Measurements from ENCODE around the gene MEIS3. TPM values are rescaled to one million over a fixed set of nuclear protein-coding genes. Genes with fewer than 3 reads are reported as not detected.

Gene MEIS3
- total and polyA plus RNA-seq, 9 of the 15 experiments (the other 6 are each of a cell fraction or from before 2014, with no cell fraction given) = 0.06 to 0.80 (median 0.25) TPM; not detected in 1

DNA sequence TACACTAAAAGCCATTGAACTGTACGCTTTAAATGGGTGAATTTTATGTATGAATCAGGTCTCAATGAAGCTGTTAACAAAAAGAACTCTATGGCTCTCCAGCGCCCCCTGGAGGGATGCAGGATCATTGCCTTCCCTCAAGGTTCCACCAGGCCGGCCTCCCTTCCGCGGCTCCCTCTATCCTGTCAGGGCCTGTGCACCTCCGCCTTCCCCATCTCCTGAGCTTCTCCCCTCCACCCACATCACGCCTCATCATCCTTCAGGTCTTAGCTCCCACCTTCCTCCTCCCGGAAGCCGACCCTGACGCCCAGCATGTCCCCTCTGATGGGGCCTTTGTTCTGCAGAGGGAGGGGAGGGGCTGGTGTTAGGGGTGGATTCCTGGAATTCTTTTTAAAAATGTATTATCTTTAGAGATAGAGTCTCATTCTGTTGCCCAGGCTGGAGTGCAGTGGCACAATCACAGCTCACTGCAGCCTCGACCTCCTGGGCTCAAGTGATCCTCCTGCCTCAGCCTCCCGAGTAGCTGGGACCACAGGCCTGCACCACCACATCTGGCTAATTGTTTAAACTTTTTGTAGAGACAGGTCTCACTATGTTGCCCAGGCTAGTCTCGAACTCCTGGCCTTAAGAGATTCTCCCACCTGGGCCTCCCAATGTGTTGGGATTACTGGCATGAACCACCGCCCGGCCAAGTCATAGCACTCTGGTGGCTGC is 27.7 kb downstream of the MEIS3 start:
- H3K36me3 ChIP-seq (ENCODE audit: control insufficient read depth, insufficient read depth, low read length) = no peaks in the 10 kb centered on the region
- no peaks in the 10 kb centered on the region for H4K20me1 ChIP-seq (replicated peaks; ENCODE audit: control insufficient read depth, insufficient read depth, low read length)
- H3K79me2 ChIP-seq (ENCODE audit: control insufficient read depth, insufficient read depth, low read length) = no peaks in the 10 kb centered on the region
- no peaks in the 10 kb centered on the region; a peak in 1 of 5 replicates for H3K4me1 ChIP-seq (replicated peaks in 1 of 2; ENCODE audit: control insufficient read depth in 2 of 2, insufficient read depth in 2 of 2, low read length in 2 of 2)
- H3K9ac ChIP-seq (ENCODE audit: insufficient read depth in 1 of 2, low read depth in 2 of 2, low read length in 2 of 2) = no peak overlapping the region
- H3K9me3 ChIP-seq (replicated peaks; ENCODE audit: control insufficient read depth, insufficient read depth, low read depth, low read length) = no peaks in the 10 kb centered on the region
- ChIA-PET POLR2A (interaction anchor here (0.7 to 1.0 kb wide), 3 partner anchors 43 to 117 kb away, joined by 3 to 4 read pairs (median 3); partner anchors contain the start of gene INAFM1), CTCF (ENCODE audit: low intra/inter-chr PET ratio) (interaction anchor here (0.5 to 2.6 kb wide), 7 partner anchors 82 to 957 kb away, joined by 3 to 28 read pairs (median 7); partner anchors contain the start of gene C5AR1)
- DNase-seq (ENCODE audit: extremely low read depth in 1 of 4, low spot score in 3 of 4) (peak; percentile 76 to 85 (median 83)), ATAC-seq (peak; percentile 96), FAIRE-seq (peak; percentile 72)
- H3K27me3 ChIP-seq (ENCODE audit: control insufficient read depth in 2 of 2, insufficient read depth in 2 of 2, low read length in 2 of 2) = peaks cover 8 to 13% of the 10 kb centered on the region in 2 experiments; a peak in 4 of 5 replicates
- H2AFZ ChIP-seq (ENCODE audit: low read depth, low read length) = no peak overlapping the region
- no peak overlapping the region for H3K4me3 ChIP-seq
- in situ Hi-C loops (cut with MboI) (loop anchor here (5.0 kb wide), 1 partner anchor 94 kb away; no protein-coding TSS in a partner anchor), intact Hi-C loops (cut with micrococcal nuclease) (loop anchor here (1.0 to 2.0 kb wide), 3 partner anchors 87 to 107 kb away; no protein-coding TSS in a partner anchor)
- no peaks in the 10 kb centered on the region for H3K9me1 ChIP-seq (ENCODE audit: control insufficient read depth, insufficient read depth, low read length)
- no TSS peak for BruUV-seq (replicated peaks)
- H3K27ac ChIP-seq (ENCODE audit: extremely low read depth, low read depth, low read length) = no peak overlapping the region
- no peak overlapping the region for H3K4me2 ChIP-seq (ENCODE audit: insufficient read depth, low read length)
- WGBS (ENCODE audit: insufficient coverage, low coverage, missing lambda C conversion rate) = 18% methylated on average over 15 of the region's 15 CpGs
- TF ChIP-seq KDM4B (IDR thresholded peaks at IDR 0.05; ENCODE audit: borderline replicate concordance in 2 of 2, low read depth in 1 of 2) (no peak), XRCC5 (IDR thresholded peaks at IDR 0.05; ENCODE audit: low read depth, low read length) (0 out of 2 replicates have a peak, but pooled peaks have one; percentile 16), EHMT2 (IDR thresholded peaks at IDR 0.05) (no peak), TBL1XR1 (IDR thresholded peaks at IDR 0.05; ENCODE audit: low read length in 2 of 2) (no peak), SIX5 (IDR thresholded peaks at IDR 0.05; ENCODE audit: borderline replicate concordance in 1 of 2, insufficient read depth in 1 of 2, low read depth in 1 of 2, low read length in 2 of 2) (no peak), EWSR1 (IDR thresholded peaks at IDR 0.05; ENCODE audit: borderline replicate concordance, low read depth, partially characterized antibody) (no peak), ZNF778 (CRISPR knock-in tag; IDR thresholded peaks at IDR 0.05) (no peak), IFI16 (CRISPR knock-in tag; IDR thresholded peaks at IDR 0.05) (no peak), MAFG (tag; conservative IDR thresholded peaks at IDR 0.05) (no peak), DPF2 (IDR thresholded peaks at IDR 0.05) (no peak), ATF7 (IDR thresholded peaks at IDR 0.05) (peak; percentile 23; the same call in 1 of the 2 replicates), BRCA1 (IDR thresholded peaks at IDR 0.05) (no peak), BRCA1 (CRISPR knock-in tag; IDR thresholded peaks at IDR 0.05) (no peak), DDX20 (tag; IDR thresholded peaks at IDR 0.05; ENCODE audit: low read depth) (no peak), RCOR1 (IDR thresholded peaks at IDR 0.05; ENCODE audit: borderline replicate concordance in 1 of 2, low read depth in 2 of 2, low read length in 2 of 2) (peak in 1 of 2 experiments; percentile 50; a peak in 1 of 4 replicates)
- TF ChIP-seq, protein P1, sequence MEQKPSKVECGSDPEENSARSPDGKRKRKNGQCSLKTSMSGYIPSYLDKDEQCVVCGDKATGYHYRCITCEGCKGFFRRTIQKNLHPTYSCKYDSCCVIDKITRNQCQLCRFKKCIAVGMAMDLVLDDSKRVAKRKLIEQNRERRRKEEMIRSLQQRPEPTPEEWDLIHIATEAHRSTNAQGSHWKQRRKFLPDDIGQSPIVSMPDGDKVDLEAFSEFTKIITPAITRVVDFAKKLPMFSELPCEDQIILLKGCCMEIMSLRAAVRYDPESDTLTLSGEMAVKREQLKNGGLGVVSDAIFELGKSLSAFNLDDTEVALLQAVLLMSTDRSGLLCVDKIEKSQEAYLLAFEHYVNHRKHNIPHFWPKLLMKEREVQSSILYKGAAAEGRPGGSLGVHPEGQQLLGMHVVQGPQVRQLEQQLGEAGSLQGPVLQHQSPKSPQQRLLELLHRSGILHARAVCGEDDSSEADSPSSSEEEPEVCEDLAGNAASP (IDR thresholded peaks at IDR 0.05) = no peak
- TF ChIP-seq, protein P2, sequence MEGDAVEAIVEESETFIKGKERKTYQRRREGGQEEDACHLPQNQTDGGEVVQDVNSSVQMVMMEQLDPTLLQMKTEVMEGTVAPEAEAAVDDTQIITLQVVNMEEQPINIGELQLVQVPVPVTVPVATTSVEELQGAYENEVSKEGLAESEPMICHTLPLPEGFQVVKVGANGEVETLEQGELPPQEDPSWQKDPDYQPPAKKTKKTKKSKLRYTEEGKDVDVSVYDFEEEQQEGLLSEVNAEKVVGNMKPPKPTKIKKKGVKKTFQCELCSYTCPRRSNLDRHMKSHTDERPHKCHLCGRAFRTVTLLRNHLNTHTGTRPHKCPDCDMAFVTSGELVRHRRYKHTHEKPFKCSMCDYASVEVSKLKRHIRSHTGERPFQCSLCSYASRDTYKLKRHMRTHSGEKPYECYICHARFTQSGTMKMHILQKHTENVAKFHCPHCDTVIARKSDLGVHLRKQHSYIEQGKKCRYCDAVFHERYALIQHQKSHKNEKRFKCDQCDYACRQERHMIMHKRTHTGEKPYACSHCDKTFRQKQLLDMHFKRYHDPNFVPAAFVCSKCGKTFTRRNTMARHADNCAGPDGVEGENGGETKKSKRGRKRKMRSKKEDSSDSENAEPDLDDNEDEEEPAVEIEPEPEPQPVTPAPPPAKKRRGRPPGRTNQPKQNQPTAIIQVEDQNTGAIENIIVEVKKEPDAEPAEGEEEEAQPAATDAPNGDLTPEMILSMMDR (IDR thresholded peaks at IDR 0.05 in 2 of 3, conservative IDR thresholded peaks at IDR 0.05 in 1 of 3; ENCODE audit: insufficient read depth in 2 of 3, low read depth in 1 of 3, low read length in 3 of 3) = peak; percentile 88 to 94 (median 93)
- TF ChIP-seq, protein P3, sequence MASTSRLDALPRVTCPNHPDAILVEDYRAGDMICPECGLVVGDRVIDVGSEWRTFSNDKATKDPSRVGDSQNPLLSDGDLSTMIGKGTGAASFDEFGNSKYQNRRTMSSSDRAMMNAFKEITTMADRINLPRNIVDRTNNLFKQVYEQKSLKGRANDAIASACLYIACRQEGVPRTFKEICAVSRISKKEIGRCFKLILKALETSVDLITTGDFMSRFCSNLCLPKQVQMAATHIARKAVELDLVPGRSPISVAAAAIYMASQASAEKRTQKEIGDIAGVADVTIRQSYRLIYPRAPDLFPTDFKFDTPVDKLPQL (IDR thresholded peaks at IDR 0.05; ENCODE audit: extremely low read depth, insufficient read length) = no peak
